Endothelial cell of umbilical vein (primary cell): Measurements from ENCODE around the gene METRNL. TPM values are rescaled to one million over a fixed set of nuclear protein-coding genes. Genes with fewer than 3 reads are reported as not detected.

Experiments used
- BruUV-seq: library from RNA; stranded (reverse); fragments of 400-500 nt; replicated peaks from 2 replicates; lab custom pipeline; 2021; lab: Mats Ljungman, UMichigan
- CTCF ChIA-PET: fragments of 300-600, 350-600 bp; sonication (Branson Sonifier 250); formaldehyde crosslinking; loops from one replicate; lab custom pipeline; 2021; ENCODE audit warnings: antibody characterized with exemption, inconsistent platforms; lab: Charles Lee
- POLR2A ChIA-PET: fragments of 300-600, 350-600 bp; sonication (Branson Sonifier 250); formaldehyde crosslinking; loops from one replicate; lab custom pipeline; 2021; ENCODE audit warnings: antibody characterized with exemption, inconsistent platforms; lab: Charles Lee
- DNase-seq: peaks from one replicate; pipeline ENCODE4 v3.0.0-alpha.2; 2011; ENCODE audit warnings: low read depth, low spot score
- FAIRE-seq: peaks from 2 replicates; lab custom pipeline; 2011; peaks lifted over from hg19 to GRCh38; lab: Jason Lieb, UNC
- H2AFZ ChIP-seq: 2 replicates; pipeline ENCODE4 v1.6.0; 2012; ENCODE audit warnings: low read depth, low read length, control low read depth, inconsistent platforms
- H3K27ac ChIP-seq: 2 replicates; pipeline ENCODE4 v1.5.1; 2011; ENCODE audit warnings: low read depth, mild to moderate bottlenecking, control low read depth, low read length, moderate library complexity; ENCODE audit not compliant: insufficient read depth
- H3K27me3 ChIP-seq, 2 experiments: 2 replicates each; pipeline versions ENCODE4 v1.6.0 to v1.6.1; 2011; ENCODE audit warnings: low read length in 2 of 2, mixed read lengths in 1 of 2; ENCODE audit not compliant: control insufficient read depth in 2 of 2, insufficient read depth in 2 of 2
- H3K36me3 ChIP-seq, 2 experiments: 2 replicates in 1 of 2; 3 replicates in 1 of 2; pipeline ENCODE4 v1.5.1; 2011; ENCODE audit warnings: low read length in 2 of 2, mild to moderate bottlenecking in 1 of 2, moderate library complexity in 1 of 2; ENCODE audit not compliant: control insufficient read depth in 2 of 2, insufficient read depth in 2 of 2; ENCODE audit errors: extremely low read depth in 1 of 2
- H3K4me1 ChIP-seq: 3 replicates; pipeline ENCODE4 v1.5.1; 2011; ENCODE audit warnings: mild to moderate bottlenecking, low read length; ENCODE audit not compliant: control insufficient read depth, insufficient read depth; ENCODE audit errors: extremely low read depth
- H3K4me2 ChIP-seq: 2 replicates; pipeline ENCODE4 v1.6.1; 2011; ENCODE audit warnings: low read length, control low read depth, mixed read lengths; ENCODE audit not compliant: insufficient read depth
- H3K4me3 ChIP-seq, 3 experiments: fragments of 200-600 bp in 1 of 3; sonication (generic), shearing (Covaris generic) in 1 of 3; replicated peaks in 1 of 3; 2 replicates each; pipeline ENCODE4 v1.5.1; 2011 to 2016; ENCODE audit warnings: control low read depth in 3 of 3, low read length in 3 of 3, mild to moderate bottlenecking in 2 of 3, inconsistent platforms in 1 of 3, low read depth in 1 of 3, moderate library complexity in 1 of 3; ENCODE audit not compliant: insufficient read depth in 1 of 3
- H3K79me2 ChIP-seq: 2 replicates; pipeline ENCODE4 v1.6.0; 2012; ENCODE audit warnings: low read length, inconsistent platforms; ENCODE audit not compliant: control insufficient read depth, insufficient read depth
- H3K9ac ChIP-seq: replicated peaks from 2 replicates; pipeline ENCODE3; 2011; ENCODE audit warnings: low read length, control low read depth; ENCODE audit not compliant: insufficient read depth; ENCODE audit errors: extremely low read depth
- H3K9me1 ChIP-seq: replicated peaks from 3 replicates; pipeline ENCODE4 v1.6.0; 2011; ENCODE audit warnings: mild to moderate bottlenecking, low read length; ENCODE audit not compliant: control insufficient read depth, insufficient read depth; ENCODE audit errors: extremely low read depth
- H3K9me3 ChIP-seq: replicated peaks from 2 replicates; pipeline ENCODE4 v1.5.1; 2012; ENCODE audit warnings: low read length, inconsistent platforms; ENCODE audit not compliant: control insufficient read depth, insufficient read depth
- H4K20me1 ChIP-seq: replicated peaks from 2 replicates; pipeline ENCODE3; 2011; ENCODE audit warnings: mild to moderate bottlenecking, low read length; ENCODE audit not compliant: control insufficient read depth, insufficient read depth; ENCODE audit errors: extremely low read depth
- CTCF ChIP-seq, 2 donors: IDR thresholded peaks; 1 replicate in 1 of 2; 2 replicates in 1 of 2; pipeline ENCODE4 v1.5.1; 2011; ENCODE audit warnings: low read length in 2 of 2, mild to moderate bottlenecking in 2 of 2, moderate library complexity in 2 of 2, control low read depth in 1 of 2, inconsistent platforms in 1 of 2, low read depth in 1 of 2; ENCODE audit not compliant: insufficient read depth in 1 of 2; ENCODE audit errors: extremely low read depth in 1 of 2
- EZH2 ChIP-seq: IDR thresholded peaks from 2 replicates; pipeline ENCODE4 v1.6.1; 2012; ENCODE audit warnings: borderline replicate concordance, low read depth, mild to moderate bottlenecking, moderate library complexity, low read length, inconsistent platforms; ENCODE audit not compliant: severe bottlenecking
- FOS ChIP-seq: IDR thresholded peaks from 2 replicates; pipeline ENCODE4 v1.6.1; 2011; ENCODE audit warnings: mild to moderate bottlenecking, low read length, moderate library complexity, borderline replicate concordance; ENCODE audit not compliant: insufficient read depth
- GATA2 ChIP-seq: IDR thresholded peaks from 2 replicates; pipeline ENCODE4 v1.7.0; 2011; ENCODE audit warnings: low read depth, mild to moderate bottlenecking, moderate library complexity, mixed read lengths, low read length; ENCODE audit not compliant: insufficient read length, insufficient read depth
- JUN ChIP-seq: IDR thresholded peaks from 2 replicates; pipeline ENCODE4 v1.6.1; 2011; ENCODE audit warnings: borderline replicate concordance, low read depth; ENCODE audit not compliant: insufficient read length, insufficient read depth
- MAX ChIP-seq: IDR thresholded peaks from 2 replicates; pipeline ENCODE4 v1.6.1; 2011; ENCODE audit not compliant: insufficient read depth, insufficient read length
- MYC ChIP-seq: IDR thresholded peaks from one replicate; pipeline ENCODE4 v1.6.1; 2011; ENCODE audit warnings: mild to moderate bottlenecking, low read depth, low read length
- POLR2A ChIP-seq: IDR thresholded peaks from 2 replicates; pipeline ENCODE4 v1.6.1; 2012; ENCODE audit warnings: low read depth, mild to moderate bottlenecking, control low read depth, low read length
- POLR2AphosphoS5 ChIP-seq: IDR thresholded peaks from 2 replicates; pipeline ENCODE4 v1.6.1; 2012; ENCODE audit warnings: low read depth, mild to moderate bottlenecking, control low read depth, low read length, moderate library complexity; ENCODE audit not compliant: insufficient read depth
- dilution Hi-C: fragments of 300-500 bp; cut with MboI; formaldehyde crosslinking; loops from one replicate; pipeline ENCODE4 v1.15.0; 2019; ENCODE audit warnings: low sequenced_read_pairs; ENCODE audit not compliant: extremely low pct_ligation_motif_present
- intact Hi-C: fragments of 100-400 bp; cut with micrococcal nuclease; formaldehyde crosslinking; loops from one replicate; pipeline ENCODE4 v1.10.0; 2022
- polyA plus RNA-seq, 4 experiments: library from polyadenylated mRNA; depleted of rRNA in 3 of 4; stranded (reverse) in 3 of 4; unstranded in 1 of 4; fragments of >200 nt; gene quantifications; 2 replicates each; pipeline versions ENCODE4 v1.2.1 to v1.2.3, GENCODE V29; 2011 to 2012; ENCODE audit warnings: missing spikeins in 1 of 4
- total RNA-seq: library from RNA; stranded (reverse); gene quantifications from 2 replicates; pipeline ENCODE4 v1.2.3, GENCODE V29; 2021

METRNL gene
- total and polyA plus RNA-seq, 2 donors (not counting 3 experiments of a cell fraction or from before 2014, with no cell fraction given) = 29.5 to 54.4 TPM

- intact Hi-C loops (loop anchor here (5.0 kb wide), 1 partner anchor 122 kb away; no protein-coding TSS in a partner anchor), dilution Hi-C loops (no loop called here)
- H3K9ac ChIP-seq = no peak overlapping the region
- ChIA-PET CTCF (interaction anchor here (0.8 to 0.9 kb wide), 2 partner anchors 34 to 49 kb away, joined by 3 read pairs; no protein-coding TSS in a partner anchor), POLR2A (no interaction called here)
- peaks cover 0 to 20% of the 10 kb centered on the region in 2 experiments for H3K36me3 ChIP-seq
- DNase-seq = no peak
- H2AFZ ChIP-seq = no peak overlapping the region
- H3K79me2 ChIP-seq = peaks cover 53% of the 10 kb centered on the region
- H3K27ac ChIP-seq = no peak overlapping the region
- no peaks in the 10 kb centered on the region for H3K9me1 ChIP-seq
- H3K4me2 ChIP-seq = no peak overlapping the region
- no peaks in the 10 kb centered on the region for H4K20me1 ChIP-seq
- FAIRE-seq = no peak
- H3K4me1 ChIP-seq = peaks cover 19% of the 10 kb centered on the region
- H3K4me3 ChIP-seq = no peak overlapping the region
- H3K9me3 ChIP-seq = no peaks in the 10 kb centered on the region
- TF ChIP-seq GATA2 (no peak), MAX (no peak), JUN (no peak), MYC (no peak), EZH2 (no peak), POLR2AphosphoS5 (no peak), CTCF (IDR thresholded peaks at IDR 0.05; ENCODE audit: extremely low read depth in 1 of 2, insufficient read depth in 1 of 2, low read depth in 1 of 2, low read length in 2 of 2) (no peak), POLR2A (no peak), FOS (no peak)
- H3K27me3 ChIP-seq = no peaks in the 10 kb centered on the region
- BruUV-seq = no TSS peak
Measured at GRCh38 chr17:83084214-83084613, 4.8 kb downstream of the METRNL start.
